C4-2B (cell line): ENCODE data around the gene CAMK1G.

Experiments used
- H3K27ac ChIP-seq: fragments of 450-650 bp; 2 replicates; pipeline ENCODE4 v1.5.1; 2017
- ZFX ChIP-seq: fragments of 450-650 bp; IDR thresholded peaks from 2 replicates; pipeline ENCODE4 v1.6.1; 2017
- TF ChIP-seq, protein P1 (sequence below): fragments of 450-650 bp; conservative IDR thresholded peaks from 2 replicates; pipeline ENCODE4 v1.5.1; 2017; ENCODE audit warnings: mild to moderate bottlenecking

The CAMK1G gene

DNA sequence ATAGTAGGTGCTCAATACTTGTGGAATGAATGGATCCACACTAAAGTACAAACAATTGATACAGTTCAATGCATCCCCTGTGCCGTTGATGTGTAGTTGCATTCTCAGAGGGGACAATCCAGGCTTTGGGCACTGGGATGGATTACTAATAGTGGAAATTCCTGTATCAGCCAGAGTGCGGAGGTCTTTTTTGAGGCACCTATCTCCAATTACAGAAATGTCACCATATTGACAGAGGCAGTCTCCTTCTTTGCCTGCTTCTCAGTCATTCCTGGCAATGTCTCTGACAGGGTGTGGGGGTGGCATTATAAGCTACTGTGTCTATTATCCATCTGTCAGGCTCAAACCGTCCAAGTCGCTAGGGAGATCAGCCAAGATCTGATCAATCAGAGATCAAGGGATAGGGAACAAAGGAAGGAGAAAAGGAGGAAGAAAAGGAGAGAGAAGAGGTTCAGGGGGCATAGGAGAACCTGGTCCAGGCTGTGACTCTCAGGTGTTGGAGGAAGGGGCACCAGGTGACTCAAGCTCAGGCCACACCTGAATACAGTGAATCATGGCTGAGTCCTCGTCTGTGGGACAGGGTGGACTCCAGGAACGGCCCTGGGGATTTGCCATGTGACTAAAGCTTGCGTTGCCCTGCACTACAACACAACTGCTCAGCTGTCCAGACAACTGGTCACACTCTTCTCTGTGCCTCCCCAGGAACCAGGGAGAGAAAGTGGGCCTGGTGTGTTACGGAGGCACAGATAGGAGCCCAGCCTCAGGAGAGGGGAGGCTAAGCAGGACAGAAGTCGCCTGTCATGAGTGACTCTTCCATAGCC, 72.1 kb downstream of the CAMK1G start:
- H3K27ac ChIP-seq: no peak overlapping the region
- TF ChIP-seq, protein P1, sequence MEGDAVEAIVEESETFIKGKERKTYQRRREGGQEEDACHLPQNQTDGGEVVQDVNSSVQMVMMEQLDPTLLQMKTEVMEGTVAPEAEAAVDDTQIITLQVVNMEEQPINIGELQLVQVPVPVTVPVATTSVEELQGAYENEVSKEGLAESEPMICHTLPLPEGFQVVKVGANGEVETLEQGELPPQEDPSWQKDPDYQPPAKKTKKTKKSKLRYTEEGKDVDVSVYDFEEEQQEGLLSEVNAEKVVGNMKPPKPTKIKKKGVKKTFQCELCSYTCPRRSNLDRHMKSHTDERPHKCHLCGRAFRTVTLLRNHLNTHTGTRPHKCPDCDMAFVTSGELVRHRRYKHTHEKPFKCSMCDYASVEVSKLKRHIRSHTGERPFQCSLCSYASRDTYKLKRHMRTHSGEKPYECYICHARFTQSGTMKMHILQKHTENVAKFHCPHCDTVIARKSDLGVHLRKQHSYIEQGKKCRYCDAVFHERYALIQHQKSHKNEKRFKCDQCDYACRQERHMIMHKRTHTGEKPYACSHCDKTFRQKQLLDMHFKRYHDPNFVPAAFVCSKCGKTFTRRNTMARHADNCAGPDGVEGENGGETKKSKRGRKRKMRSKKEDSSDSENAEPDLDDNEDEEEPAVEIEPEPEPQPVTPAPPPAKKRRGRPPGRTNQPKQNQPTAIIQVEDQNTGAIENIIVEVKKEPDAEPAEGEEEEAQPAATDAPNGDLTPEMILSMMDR: no peak
- no peak for TF ChIP-seq ZFX

DNA sequence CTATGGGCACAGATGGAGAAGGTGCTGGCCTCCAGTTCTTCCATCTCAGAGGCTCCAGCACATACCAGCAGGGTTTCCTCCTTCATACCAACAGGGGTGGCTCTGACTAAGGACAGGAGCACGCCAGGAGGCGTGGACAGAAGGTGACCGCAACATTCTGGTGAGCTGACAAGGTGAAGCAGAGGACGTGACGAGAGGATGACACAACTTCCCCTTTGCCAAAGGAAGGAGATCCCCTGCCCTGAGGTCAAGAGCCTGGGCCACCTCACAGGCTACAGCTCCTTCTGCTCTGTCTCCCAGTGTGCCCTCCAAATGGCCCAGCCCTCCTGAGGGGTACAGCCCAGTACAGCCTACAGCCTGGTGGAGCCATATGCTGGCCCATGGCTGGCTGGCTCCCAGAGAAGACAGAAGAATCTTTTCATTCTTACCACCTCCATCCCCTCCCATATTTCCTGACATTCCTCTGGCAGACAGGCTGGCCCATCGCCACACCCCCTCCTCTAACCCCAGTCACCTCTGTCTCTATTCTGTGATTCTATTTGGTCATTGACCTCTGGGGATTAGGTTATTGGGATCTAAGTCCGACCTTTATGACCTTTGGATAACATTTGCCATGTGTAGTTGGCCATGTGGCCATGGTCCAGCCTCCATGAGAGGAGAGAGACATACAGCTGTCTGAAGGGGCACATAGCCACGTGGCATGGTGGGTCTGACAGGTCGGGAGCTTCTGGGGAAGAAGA, 73.8 kb downstream of the CAMK1G start:
- no peak overlapping the region for H3K27ac ChIP-seq
- TF ChIP-seq, protein P1: no peak
- no peak for TF ChIP-seq ZFX

DNA sequence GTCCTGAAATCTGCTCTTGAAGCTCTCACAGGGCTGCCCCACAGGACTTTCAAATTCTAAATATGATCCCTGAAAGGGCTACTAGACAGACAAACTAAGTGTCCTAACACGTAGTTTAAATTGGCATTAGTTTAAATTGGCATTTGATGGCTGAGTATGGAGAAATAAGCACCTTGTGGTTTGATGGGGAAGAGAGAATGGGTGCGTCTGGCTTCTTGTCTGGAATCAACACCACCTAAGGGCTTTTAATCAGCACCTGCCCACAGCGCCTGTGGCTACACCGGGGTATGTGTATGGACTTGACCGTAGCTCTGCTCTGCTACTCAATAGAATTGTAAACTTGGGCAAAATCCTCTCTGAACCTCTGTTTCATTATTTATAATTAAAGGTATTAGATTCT, 74.4 kb downstream of the CAMK1G start:
- no peak overlapping the region for H3K27ac ChIP-seq
- no peak for TF ChIP-seq ZFX
- TF ChIP-seq, protein P1: no peak

DNA sequence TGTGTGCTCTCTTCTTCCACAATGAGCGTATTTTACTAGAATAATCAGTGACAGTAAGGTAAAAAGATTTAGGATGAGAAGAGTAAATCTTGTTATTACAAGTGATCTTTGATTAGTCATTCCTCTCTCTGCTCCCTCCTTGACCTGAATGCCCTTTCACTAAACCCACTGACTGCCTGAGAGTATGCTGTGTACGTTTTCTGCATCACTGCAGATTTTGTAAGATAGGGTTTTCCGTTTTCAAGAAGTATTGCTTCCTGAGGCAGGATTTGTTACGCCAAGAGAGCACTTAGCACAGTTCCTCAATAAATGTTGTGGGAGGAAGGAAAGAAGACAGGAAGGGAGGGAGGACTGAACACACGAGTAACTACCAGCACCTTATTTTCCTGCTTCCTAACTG, 76.4 kb downstream of the CAMK1G start:
- no peak overlapping the region for H3K27ac ChIP-seq

DNA sequence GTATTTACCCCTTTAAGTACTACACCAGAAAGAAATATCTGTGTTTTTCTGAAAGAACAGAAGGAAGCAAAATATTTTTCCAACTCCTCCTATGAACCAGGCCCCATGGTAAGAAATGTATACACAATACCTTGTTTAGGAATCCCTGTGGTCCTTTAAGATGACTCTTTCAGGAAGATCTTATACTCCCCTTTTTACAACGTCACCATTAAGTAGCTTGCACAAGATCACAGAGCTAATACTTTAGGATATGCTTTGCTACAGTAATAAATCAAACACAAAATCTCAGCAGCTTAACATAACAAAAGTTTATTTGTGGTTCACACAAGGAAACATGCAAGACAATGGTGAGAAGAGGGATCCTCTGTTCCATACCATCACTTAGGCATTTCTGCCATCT, 77.6 kb downstream of the CAMK1G start:
- H3K27ac ChIP-seq: no peak overlapping the region
- no peak for TF ChIP-seq ZFX
- TF ChIP-seq, protein P1: no peak

More for the DNA sequence above, 76.4 kb downstream of the CAMK1G start:
- TF ChIP-seq ZFX: no peak
- TF ChIP-seq, protein P1: no peak

DNA sequence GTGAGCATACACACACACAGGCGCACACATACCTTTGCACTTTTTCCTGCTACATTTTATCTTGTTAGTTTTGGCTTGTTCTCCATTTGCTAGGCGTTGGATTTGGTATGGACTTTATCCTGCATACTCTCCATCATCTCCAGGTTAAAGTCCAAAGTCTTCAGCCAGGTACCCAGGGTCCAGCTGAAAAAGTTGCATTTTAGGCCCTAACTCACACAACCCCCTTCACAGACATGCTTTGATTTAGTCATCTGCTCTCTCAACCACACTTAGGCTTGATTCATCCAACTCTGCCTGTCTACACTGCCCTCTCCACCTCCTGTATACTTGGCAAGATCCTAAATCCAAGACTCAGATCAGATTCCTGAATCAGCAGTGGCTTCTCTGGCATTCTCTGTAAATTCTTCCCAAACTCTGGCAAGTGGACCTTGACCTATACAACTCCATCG, 79.4 kb downstream of the CAMK1G start:
- no peak for TF ChIP-seq ZFX
- TF ChIP-seq, protein P1: no peak
- no peak overlapping the region for H3K27ac ChIP-seq
